Left ventricle myocardium superior (tissue), 1 donor: ENCODE results near the gene SEMG1. TPM values are rescaled to one million over a fixed set of nuclear protein-coding genes. Genes with fewer than 3 reads are reported as not detected.

ENCODE experiments used
- total RNA-seq: library from RNA; stranded (reverse); fragmentation: NEBNext Ultra II Directional; extraction: Animal tissue kit (Norgen Biotek cat#: 25700); gene quantifications from one replicate; pipeline ENCODE4 v1.2.1, GENCODE V29; 2021
- donor health status: DM: no; HTN: yes; CAD: no; lungs with severe emphysema.

SEMG1 gene
- total RNA-seq, 1 donor from 2014 or later = not detected

Other genes with a start within 250 kb of the SEMG1 start
- gene TOMM34, start 246.6 kb upstream of the SEMG1 start, total RNA-seq = 9.6 TPM
- 9.3 TPM for gene STK4, start 240.5 kb upstream of the SEMG1 start, total RNA-seq
- gene KCNS1, start 105.9 kb upstream of the SEMG1 start, total RNA-seq = not detected
- gene WFDC5, start 91.9 kb upstream of the SEMG1 start, total RNA-seq = not detected
- not detected for gene WFDC12, start 82.6 kb upstream of the SEMG1 start, total RNA-seq
- gene PI3, start 32.1 kb upstream of the SEMG1 start, total RNA-seq = 1.5 TPM
- not detected for gene SEMG2, start 14.3 kb downstream of the SEMG1 start, total RNA-seq
- 21.9 TPM for gene SLPI, start 47.5 kb downstream of the SEMG1 start, total RNA-seq
- gene RBPJL, start 99.8 kb downstream of the SEMG1 start, total RNA-seq = not detected
- not detected for gene MATN4, start 101.3 kb downstream of the SEMG1 start, total RNA-seq
- 76.9 TPM for gene SDC4, start 141.4 kb downstream of the SEMG1 start, total RNA-seq
- gene SYS1, start 156.1 kb downstream of the SEMG1 start, total RNA-seq = 22.6 TPM
- 2.1 TPM for gene TP53TG5, start 171.3 kb downstream of the SEMG1 start, total RNA-seq
- gene DBNDD2, start 201.3 kb downstream of the SEMG1 start, total RNA-seq = 339 TPM
- gene PIGT, start 209.1 kb downstream of the SEMG1 start, total RNA-seq = 115 TPM